PC-9 (cell line): ENCODE measurements around the gene ASIC5. TPM values are rescaled to one million over a fixed set of nuclear protein-coding genes. Genes with fewer than 3 reads are reported as not detected.

Experiments
- BruUV-seq: library from RNA; stranded (reverse); fragments of 400-500 nt; replicated peaks from 2 replicates; lab custom pipeline; 2021; lab: Mats Ljungman, UMichigan
- CTCF ChIA-PET: fragments of 300-600 bp; sonication (Branson Sonifier 250); formaldehyde crosslinking; loops from one replicate; lab custom pipeline; 2022; ENCODE audit warnings: antibody characterized with exemption; lab: Charles Lee
- POLR2A ChIA-PET: fragments of 300-600 bp; sonication (Branson Sonifier 250); formaldehyde crosslinking; loops from one replicate; lab custom pipeline; 2022; ENCODE audit warnings: antibody characterized with exemption; ENCODE audit not compliant: unreplicated experiment; lab: Charles Lee
- DNase-seq, 2 experiments: peaks; one replicate each; pipeline versions ENCODE4 v3.0.0 to v3.0.0-alpha.2; 2015 to 2022; ENCODE audit warnings: mixed read lengths in 1 of 2
- H2AFZ ChIP-seq: fragments of 200-600 bp; sonication (generic); 2 replicates; pipeline ENCODE4 v1.8.1; 2017; ENCODE audit warnings: antibody characterized with exemption
- H3F3A ChIP-seq: fragments of 200-600 bp; sonication (generic); 2 replicates; pipeline ENCODE4 v1.8.1; 2017; ENCODE audit warnings: antibody characterized with exemption, mild to moderate bottlenecking, low read depth; ENCODE audit not compliant: insufficient read depth
- H3K27ac ChIP-seq: fragments of 200-600 bp; sonication (generic); 2 replicates; pipeline ENCODE4 v1.6.1; 2016; ENCODE audit warnings: mixed run types
- H3K27me3 ChIP-seq: fragments of 200-600 bp; sonication (generic); 2 replicates; pipeline ENCODE4 v1.6.1; 2016; ENCODE audit warnings: low read depth, mixed run types; ENCODE audit not compliant: insufficient read depth
- H3K36me3 ChIP-seq: fragments of 200-600 bp; sonication (generic); 2 replicates; pipeline ENCODE4 v1.6.1; 2016; ENCODE audit warnings: low read depth, mixed run types
- H3K4me1 ChIP-seq: fragments of 200-600 bp; sonication (generic); replicated peaks from 2 replicates; pipeline ENCODE4 v1.6.1; 2016; ENCODE audit warnings: mixed run types; ENCODE audit not compliant: insufficient read depth
- H3K4me2 ChIP-seq: fragments of 200-600 bp; sonication (generic); 2 replicates; pipeline ENCODE4 v1.6.1; 2017; ENCODE audit warnings: mixed run types
- H3K4me3 ChIP-seq: fragments of 200-600 bp; sonication (generic); 2 replicates; pipeline ENCODE4 v1.6.1; 2016; ENCODE audit warnings: mixed run types
- H3K79me2 ChIP-seq: fragments of 200-600 bp; sonication (generic); 2 replicates; pipeline ENCODE4 v1.6.1; 2017; ENCODE audit warnings: low read depth, mixed run types
- H3K9me2 ChIP-seq: fragments of 200-600 bp; sonication (generic); 2 replicates; pipeline ENCODE4 v1.8.1; 2017; ENCODE audit warnings: mild to moderate bottlenecking; ENCODE audit not compliant: insufficient read depth
- H3K9me3 ChIP-seq: fragments of 200-600 bp; sonication (generic); 2 replicates; pipeline ENCODE4 v1.8.1; 2016; ENCODE audit warnings: low read depth; ENCODE audit not compliant: insufficient read depth
- H4K20me1 ChIP-seq: fragments of 200-600 bp; sonication (generic); 2 replicates; pipeline ENCODE4 v1.8.1; 2017; ENCODE audit not compliant: insufficient read depth
- CTCF ChIP-seq: fragments of 200-600 bp; sonication (generic); conservative IDR thresholded peaks from 2 replicates; pipeline ENCODE4 v1.6.1; 2017; ENCODE audit warnings: mixed run types, antibody characterized with exemption, mild to moderate bottlenecking, moderate library complexity
- EZH2 ChIP-seq: fragments of 200-600 bp; sonication (generic); IDR thresholded peaks from 2 replicates; pipeline ENCODE4 v1.8.0; 2017; ENCODE audit warnings: antibody characterized with exemption, low read depth
- intact Hi-C: fragments of 100-400 bp; cut with micrococcal nuclease; formaldehyde crosslinking; loops from one replicate; pipeline ENCODE4 v1.10.0; 2022; ENCODE audit not compliant: unreplicated experiment
- total RNA-seq: library from RNA; stranded (reverse); gene quantifications from 2 replicates; pipeline ENCODE4 v1.2.3, GENCODE V29; 2021

Gene ASIC5
- total RNA-seq, 1 experiment from 2014 or later = not detected

DNA sequence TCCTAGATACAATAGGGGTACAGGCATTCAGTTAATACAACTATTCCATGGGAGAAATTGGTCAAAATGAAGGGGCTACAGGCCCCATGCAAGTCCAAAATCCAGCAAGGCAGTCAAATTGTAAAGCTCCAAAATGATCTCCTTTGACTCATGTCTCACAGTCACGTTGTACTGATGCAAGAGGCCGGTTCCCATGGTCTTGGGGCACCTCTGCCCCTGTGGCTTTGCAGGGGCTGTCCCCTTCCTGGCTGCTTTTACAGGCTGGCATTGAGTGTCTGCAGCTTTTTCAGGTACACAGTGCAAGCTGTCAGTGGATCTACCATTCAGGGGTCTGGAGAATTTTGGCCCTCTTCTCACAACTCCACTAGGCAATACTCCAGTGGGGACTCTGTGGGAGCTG is 12.5 kb upstream of the ASIC5 start:
- Histone ChIP-seq H3K9me3 (peaks cover 6% of the 10 kb centered on the region; the same call in 1 of the 2 replicates), H3K9me2 (no peaks in the 10 kb centered on the region), H3F3A (no peaks in the 10 kb centered on the region), H3K79me2 (no peaks in the 10 kb centered on the region), H3K27me3 (no peaks in the 10 kb centered on the region), H3K4me1 (no peaks in the 10 kb centered on the region), H3K27ac (no peak overlapping the region), H2AFZ (no peak overlapping the region), H4K20me1 (no peaks in the 10 kb centered on the region), H3K4me3 (no peak overlapping the region), H3K36me3 (no peaks in the 10 kb centered on the region), H3K4me2 (no peak overlapping the region)
- ChIA-PET POLR2A (no interaction called here), CTCF (no interaction called here)
- no peak for DNase-seq
- no TSS peak for BruUV-seq
- intact Hi-C loops = no loop called here
- no peak for TF ChIP-seq EZH2
- TF ChIP-seq CTCF = no peak

GRCh38 chr4:155877971-155878370 is 11.9 kb upstream of the ASIC5 start:
- Histone ChIP-seq H3K79me2 (no peaks in the 10 kb centered on the region), H3K27ac (no peak overlapping the region), H3K4me3 (no peak overlapping the region), H3K4me2 (no peak overlapping the region), H3K4me1 (no peaks in the 10 kb centered on the region), H3K9me2 (no peaks in the 10 kb centered on the region), H3K27me3 (no peaks in the 10 kb centered on the region), H2AFZ (no peak overlapping the region), H3K36me3 (no peaks in the 10 kb centered on the region), H3K9me3 (peaks cover 6% of the 10 kb centered on the region; the same call in 1 of the 2 replicates), H3F3A (no peaks in the 10 kb centered on the region), H4K20me1 (no peaks in the 10 kb centered on the region)
- TF ChIP-seq CTCF (no peak), EZH2 (no peak)
- intact Hi-C loops = no loop called here
- POLR2A ChIA-PET = no interaction called here
- no TSS peak for BruUV-seq
- CTCF ChIA-PET = no interaction called here
- no peak for DNase-seq

- H3K4me1 ChIP-seq = no peaks in the 10 kb centered on the region
- H2AFZ ChIP-seq = no peak overlapping the region
- H3K36me3 ChIP-seq = no peaks in the 10 kb centered on the region
- no peak overlapping the region for H3K4me2 ChIP-seq
- no peaks in the 10 kb centered on the region for H3K79me2 ChIP-seq
- H3K27me3 ChIP-seq = no peaks in the 10 kb centered on the region
- H3K9me2 ChIP-seq = no peaks in the 10 kb centered on the region
- no peak for DNase-seq
- no peak for TF ChIP-seq EZH2
- TF ChIP-seq CTCF = no peak
- intact Hi-C loops = no loop called here
- H3K9me3 ChIP-seq = peaks cover 6% of the 10 kb centered on the region; the same call in 1 of the 2 replicates
- H4K20me1 ChIP-seq = no peaks in the 10 kb centered on the region
- H3K27ac ChIP-seq = no peak overlapping the region
- no peaks in the 10 kb centered on the region for H3F3A ChIP-seq
- H3K4me3 ChIP-seq = no peak overlapping the region
- no TSS peak for BruUV-seq
- ChIA-PET POLR2A (no interaction called here), CTCF (no interaction called here)
Observed at GRCh38 chr4:155875878-155876277, 9.8 kb upstream of the ASIC5 start.
